Glomerular visceral epithelial cell (primary cell): Measurements from ENCODE around the gene GBA2.

ENCODE experiments used
- DNase-seq: peaks from one replicate; pipeline ENCODE4 v3.0.0-alpha.2; 2016; ENCODE audit errors: extremely low spot score

Gene GBA2

DNA sequence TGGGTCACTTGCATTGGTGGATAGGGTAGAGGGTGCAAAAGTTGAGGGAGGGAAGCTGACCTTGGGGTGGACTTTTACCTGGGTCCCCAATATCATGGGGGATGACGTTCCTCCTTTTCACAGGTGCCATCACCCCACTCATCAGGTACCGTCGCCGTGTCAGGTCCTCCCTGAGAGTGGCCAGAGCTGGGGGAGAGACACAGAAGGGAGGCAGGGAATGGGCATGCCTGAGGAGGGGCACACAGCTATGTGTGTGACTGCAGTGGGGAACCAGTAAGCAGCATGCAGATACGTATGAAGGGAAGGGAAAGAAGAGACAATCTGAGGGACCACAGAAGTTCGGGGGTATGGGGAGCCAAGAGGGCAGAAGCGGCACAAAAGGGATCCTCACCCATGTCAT lies 10.1 kb downstream of the GBA2 start:
- DNase-seq: no peak

GRCh38 chr9:35738186-35738585 lies 10.8 kb downstream of the GBA2 start:
- no peak for DNase-seq

DNA sequence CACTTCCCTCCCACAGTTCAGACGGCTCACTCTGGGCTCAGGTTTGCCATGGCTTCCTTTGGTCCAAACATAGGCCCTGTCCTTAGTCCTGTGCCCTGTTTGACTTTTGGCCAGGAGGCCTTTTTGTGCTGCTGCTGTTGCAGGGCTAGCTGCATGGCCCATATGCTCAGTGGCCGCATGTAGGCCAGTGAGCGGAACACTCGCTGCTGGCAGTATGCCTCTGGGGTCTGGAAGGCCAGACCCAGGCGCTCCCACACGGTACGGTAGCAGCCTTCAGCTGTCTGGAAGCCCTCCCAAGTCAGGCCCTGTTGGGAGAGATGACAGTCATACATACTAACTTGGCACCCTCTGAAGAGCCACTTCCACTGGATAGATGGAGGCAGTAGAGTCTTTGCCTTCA lies 11.9 kb downstream of the GBA2 start:
- DNase-seq: no peak

DNA sequence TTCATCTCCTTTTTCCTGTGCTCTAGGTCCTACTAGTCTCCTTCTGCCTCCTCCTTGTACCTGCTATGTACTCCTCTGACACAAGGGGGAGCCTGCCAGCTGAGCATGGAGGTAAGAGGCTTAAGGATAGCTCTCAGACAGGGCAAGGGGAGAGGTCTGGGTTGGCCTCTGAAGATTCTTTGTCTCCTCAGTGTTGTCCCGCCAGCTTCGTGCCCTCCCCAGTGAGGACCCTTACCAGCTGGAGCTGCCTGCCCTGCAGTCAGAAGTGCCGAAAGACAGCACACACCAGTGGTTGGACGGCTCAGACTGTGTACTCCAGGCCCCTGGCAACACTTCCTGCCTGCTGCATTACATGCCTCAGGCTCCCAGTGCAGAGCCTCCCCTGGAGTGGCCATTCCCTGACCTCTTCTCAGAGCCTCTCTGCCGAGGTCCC lies 12.8 kb downstream of the GBA2 start:
- DNase-seq: peak; percentile 82

DNA sequence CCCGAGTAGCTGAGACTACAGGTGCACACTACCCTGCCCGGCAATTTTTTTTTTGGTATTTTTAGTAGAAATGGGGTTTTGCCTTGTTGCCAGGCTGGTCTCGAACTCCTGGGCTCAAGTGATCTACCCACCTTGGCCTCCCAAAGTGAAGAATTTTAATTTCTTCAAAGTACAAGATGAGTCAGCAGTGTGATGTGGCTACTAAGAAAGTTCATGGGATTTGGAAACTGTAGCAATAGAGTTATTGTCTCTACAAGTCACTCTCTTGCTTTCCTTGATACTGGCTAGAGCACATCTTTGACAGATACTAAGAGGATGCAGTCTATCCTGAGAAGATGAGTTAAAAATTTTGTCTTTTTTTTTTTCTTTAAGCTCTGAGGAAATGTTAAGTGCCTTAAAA lies 14.9 kb downstream of the GBA2 start:
- DNase-seq: no peak

DNA sequence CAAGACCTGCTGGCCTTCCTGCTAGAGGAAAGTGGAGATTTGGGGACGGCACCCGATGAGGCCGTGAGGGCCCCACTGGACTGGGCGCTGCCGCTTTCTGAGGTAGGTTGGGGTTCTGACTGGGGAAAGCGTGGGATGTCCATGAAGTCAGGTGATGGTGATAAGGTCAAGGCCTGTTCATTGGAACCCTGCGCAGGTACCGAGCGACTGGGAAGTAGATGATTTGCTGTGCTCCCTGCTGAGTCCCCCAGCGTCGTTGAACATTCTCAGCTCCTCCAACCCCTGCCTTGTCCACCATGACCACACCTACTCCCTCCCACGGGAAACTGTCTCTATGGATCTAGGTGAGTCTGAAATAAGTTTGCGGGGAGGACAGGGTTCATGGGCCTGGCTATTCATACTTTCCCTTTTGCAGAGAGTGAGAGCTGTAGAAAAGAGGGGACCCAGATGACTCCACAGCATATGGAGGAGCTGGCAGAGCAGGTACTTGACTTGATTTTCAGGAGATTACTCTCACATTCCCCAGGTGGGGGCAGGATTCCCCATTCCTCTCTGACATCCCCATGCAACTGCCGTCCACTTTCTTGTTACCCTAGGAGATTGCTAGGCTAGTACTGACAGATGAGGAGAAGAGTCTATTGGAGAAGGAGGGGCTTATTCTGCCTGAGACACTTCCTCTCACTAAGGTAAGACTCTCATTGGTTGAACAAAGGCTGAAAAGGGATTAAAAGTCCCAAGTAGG lies 16.1 kb downstream of the GBA2 start:
- peak; percentile 77 for DNase-seq

- peak; percentile 99 for DNase-seq
Observed at GRCh38 chr9:35732185-35732799, 16.7 kb downstream of the GBA2 start, which contains the start of the genes CREB3 and TLN1. TSS of gene CREB3 (plus strand) at chr9:35732666. CDS start at chr9:35732773, 107 bp downstream. TSS of gene TLN1 (minus strand) at chr9:35732195. CDS start at chr9:35725694, 6,501 bp downstream.

DNA sequence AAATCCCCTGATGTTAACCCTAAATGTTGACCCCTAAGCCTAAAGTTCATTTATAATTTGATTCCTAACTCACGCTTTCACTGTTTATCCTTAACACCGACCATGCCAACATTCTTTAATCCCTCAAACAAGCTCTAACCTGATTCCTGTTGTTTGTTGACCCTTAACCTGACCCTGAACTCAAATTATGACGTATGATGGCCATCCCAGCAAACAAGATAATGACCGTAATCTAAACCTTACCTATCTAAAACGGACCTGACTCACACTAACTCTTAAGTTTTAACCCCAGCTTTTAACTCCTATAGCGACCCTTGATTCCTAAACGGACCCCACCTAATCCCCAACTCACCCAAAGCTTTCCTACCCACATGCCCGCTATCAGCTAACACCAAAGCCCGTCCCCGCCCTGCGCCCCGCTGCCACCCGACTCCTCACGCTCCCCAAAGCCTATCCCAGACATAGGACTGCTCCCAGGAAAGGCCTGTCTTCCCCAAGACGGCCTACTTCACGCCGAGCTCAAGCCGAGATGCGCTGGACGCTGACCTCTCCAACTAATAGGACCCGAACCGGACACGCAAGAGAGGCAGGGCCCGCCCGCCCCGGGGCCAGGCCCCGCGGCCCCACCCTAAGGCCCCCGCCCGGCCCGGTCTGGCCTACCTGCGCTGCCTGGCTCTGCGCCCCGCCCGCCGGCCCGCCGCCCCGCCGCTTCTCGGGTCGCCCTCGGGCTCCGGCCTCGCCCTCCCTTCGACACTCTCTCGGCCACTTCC lies 17.4 kb downstream of the GBA2 start:
- no peak for DNase-seq

DNA sequence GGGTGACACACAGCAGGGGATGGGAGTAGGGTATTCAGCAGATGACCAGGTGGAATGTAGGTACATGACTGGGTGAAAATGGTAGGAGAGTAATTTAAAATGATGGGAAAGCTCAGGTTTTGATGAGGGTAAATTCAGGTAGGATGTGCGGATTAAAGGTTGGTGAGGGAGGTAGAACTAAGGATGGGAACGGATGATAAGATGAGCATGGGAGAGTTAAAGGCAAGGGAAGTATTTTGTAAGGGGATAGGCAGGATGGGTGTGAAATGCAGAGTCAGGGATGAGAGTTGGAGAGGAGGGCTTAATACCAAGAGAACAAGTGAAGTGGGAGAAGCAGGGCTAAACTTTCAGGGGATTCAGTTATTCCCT lies 18.6 kb downstream of the GBA2 start:
- no peak for DNase-seq

DNA sequence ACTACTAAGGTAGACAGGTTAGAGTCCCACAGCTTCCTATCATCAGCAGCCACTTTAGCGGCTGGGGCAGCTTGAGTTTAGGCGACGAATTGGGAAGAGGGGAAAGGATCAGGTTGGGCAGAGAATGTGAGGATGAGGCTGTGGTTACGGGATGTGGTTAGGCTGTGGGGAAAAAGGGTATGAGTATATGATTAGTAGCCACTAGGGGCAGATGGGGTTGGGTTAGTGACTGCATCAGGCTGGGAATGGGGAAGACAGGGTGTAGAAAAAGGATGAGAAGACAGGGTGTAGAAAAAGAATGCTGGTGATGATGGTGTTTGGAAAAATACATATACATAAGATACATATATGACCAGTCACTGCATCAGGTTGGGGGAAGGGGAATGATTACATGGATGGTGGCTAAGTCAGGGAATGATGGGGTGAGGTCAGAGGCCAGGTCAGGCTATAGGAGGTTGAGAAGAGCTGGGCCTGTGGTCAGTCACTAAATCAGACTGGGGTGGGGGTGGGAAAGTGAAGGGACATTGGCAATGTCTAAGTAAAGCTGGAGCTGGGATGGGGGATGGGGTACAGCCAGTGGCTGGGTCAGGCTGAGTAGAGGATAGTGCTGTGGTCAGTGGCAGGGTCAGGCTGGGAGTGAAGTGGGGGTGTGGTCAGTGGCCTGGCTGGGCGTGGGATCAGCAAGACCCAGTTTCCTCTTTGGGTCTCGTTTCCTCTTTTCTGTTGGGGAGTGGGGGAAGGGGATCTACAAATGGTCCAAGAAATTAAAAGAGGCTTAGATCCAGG lies 19.1 kb downstream of the GBA2 start:
- DNase-seq: peak; percentile 89

GRCh38 chr9:35729101-35729500 lies 19.9 kb downstream of the GBA2 start:
- DNase-seq: no peak

- peak; percentile 86 for DNase-seq
Observed at GRCh38 chr9:35728041-35728971, 20.7 kb downstream of the GBA2 start.

GRCh38 chr9:35727676-35728040 lies 21.4 kb downstream of the GBA2 start:
- no peak for DNase-seq

- DNase-seq: peak; percentile 69
Observed at GRCh38 chr9:35726931-35727330, 22.1 kb downstream of the GBA2 start.

DNA sequence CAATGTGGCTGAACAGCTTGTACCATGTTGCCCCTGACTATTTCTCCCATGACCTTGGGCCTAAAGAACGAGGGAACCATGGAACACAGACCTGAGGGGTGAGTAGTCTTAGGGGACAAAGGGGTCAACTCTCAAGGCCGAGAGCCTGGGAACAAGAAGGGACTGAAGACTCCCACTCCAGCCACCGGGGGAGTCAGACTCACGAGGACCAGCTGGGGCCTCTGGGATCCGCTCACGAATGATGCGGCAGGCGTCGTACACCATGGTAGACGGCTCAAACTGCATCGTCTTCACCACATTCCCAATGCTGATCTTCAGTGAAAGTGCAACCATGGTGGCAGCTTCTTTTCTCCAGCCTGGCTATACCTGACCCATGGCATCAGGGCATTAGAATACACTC lies 23.7 kb downstream of the GBA2 start:
- DNase-seq: no peak

GRCh38 chr9:35723908-35724307 lies 25.1 kb downstream of the GBA2 start:
- no peak for DNase-seq

DNA sequence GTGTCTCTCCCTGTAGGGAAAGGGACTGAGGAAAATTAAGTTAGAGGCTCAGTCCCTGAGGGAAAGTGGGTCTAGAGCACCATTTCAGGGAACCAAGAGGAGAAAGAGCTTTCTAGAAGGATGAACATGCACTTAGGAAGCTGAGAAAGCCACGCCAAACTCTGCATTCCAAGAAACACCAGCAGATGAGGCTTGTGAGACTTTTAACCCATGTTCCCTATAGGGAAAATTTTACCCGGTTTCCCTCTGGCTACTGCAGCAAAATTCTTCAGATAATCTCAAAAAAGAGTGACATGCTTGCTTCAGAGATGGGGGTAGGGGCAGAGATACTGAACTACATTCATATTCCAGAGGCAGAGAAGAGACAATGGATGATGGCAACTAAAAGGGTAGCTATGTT lies 25.6 kb downstream of the GBA2 start:
- no peak for DNase-seq

DNA sequence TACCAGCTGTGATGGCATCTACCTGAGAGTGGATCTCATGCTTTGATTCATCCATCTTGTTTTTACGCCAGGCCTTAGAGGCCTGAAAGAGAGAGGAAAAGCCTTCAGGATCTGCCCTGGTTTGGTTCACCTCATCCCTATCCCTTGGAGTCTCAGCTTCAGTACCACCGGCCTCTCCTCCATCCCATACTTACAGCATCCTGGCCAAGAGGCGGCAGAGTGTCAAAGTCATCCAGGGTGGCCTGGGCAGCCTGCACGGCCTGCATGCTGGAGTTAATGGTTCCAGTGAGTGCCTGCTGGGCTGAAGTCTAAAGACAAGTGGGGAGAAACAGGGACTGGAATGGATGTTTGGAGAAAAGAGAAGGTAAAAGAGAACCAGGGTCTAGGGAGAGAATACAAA lies 29.5 kb downstream of the GBA2 start:
- DNase-seq: no peak

DNA sequence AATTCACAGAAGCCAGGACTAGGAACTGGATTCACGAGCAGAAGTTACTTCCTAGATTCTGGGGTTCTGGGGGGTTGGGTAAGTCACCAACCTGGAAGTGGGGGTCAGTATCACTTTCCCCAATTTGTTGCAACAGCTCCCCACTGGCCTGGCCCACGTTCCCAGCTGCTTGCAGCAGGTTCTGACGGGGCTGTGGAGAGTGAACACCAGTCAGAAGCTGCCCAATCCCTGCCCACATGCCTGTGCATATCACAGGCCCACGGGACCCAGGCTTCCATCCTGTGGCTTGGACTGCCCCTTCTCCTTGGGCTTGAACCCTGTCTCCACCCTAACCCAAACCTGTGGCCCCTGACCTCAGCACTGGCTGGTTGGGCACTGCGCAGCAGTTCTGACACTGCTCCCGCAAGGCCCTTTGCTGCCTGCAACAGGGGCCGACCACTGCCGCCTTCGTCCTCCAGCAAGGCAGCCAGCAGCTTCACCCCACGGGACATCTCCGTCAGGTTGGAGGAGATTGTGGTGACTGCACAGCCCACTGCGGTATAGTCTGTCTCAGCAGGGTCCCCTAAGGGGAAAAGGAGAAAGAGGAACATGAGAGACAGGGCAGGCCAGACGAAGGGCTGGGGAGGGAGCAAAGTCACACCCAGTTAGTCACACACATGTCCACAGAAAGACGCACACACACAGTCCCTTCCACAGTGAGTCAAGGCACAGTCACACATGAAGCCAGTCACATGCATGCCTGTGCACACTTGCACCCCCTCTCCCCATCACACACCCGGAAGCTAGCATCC lies 30.1 kb downstream of the GBA2 start:
- no peak for DNase-seq
